NCI-H69 (cell line): ENCODE data around the gene KCNK10.

Experiments used
- DNase-seq: peaks from one replicate; lab custom pipeline; 2025; lab: John Stamatoyannopoulos, UW

The KCNK10 gene

GRCh38 chr14:88321692-88322503, 1.2 kb downstream of the KCNK10 start:
- peak; percentile 69 for DNase-seq

GRCh38 chr14:88318406-88318805, 4.7 kb downstream of the KCNK10 start:
- DNase-seq, result no peak

GRCh38 chr14:88316521-88316920, 6.5 kb downstream of the KCNK10 start:
- DNase-seq, result no peak

- peak; percentile 11 for DNase-seq
Measured at GRCh38 chr14:88312257-88312656, 10.8 kb downstream of the KCNK10 start.

GRCh38 chr14:88311780-88312179, 11.3 kb downstream of the KCNK10 start:
- no peak for DNase-seq

- no peak for DNase-seq
Measured at GRCh38 chr14:88310449-88310848, 12.6 kb downstream of the KCNK10 start.

GRCh38 chr14:88310021-88310420, 13.0 kb downstream of the KCNK10 start:
- DNase-seq, result no peak

- peak; percentile 64 for DNase-seq
Measured at GRCh38 chr14:88305528-88306322, 17.3 kb downstream of the KCNK10 start.

GRCh38 chr14:88303041-88303440, 20.0 kb downstream of the KCNK10 start:
- no peak for DNase-seq

GRCh38 chr14:88301381-88301780, 21.7 kb downstream of the KCNK10 start:
- DNase-seq, result no peak

GRCh38 chr14:88300817-88301216, 22.3 kb downstream of the KCNK10 start:
- DNase-seq, result peak; percentile 21

- no peak for DNase-seq
Measured at GRCh38 chr14:88299865-88300530, 23.1 kb downstream of the KCNK10 start.

- no peak for DNase-seq
Measured at GRCh38 chr14:88297306-88297705, 25.8 kb downstream of the KCNK10 start.

GRCh38 chr14:88296351-88296750, 26.7 kb downstream of the KCNK10 start:
- DNase-seq, result no peak

GRCh38 chr14:88289996-88290395, 33.1 kb downstream of the KCNK10 start:
- DNase-seq, result no peak

- DNase-seq, result no peak
Measured at GRCh38 chr14:88289234-88289633, 33.8 kb downstream of the KCNK10 start.

GRCh38 chr14:88286309-88286708, 36.8 kb downstream of the KCNK10 start:
- no peak for DNase-seq

- no peak for DNase-seq
Measured at GRCh38 chr14:88281447-88281846, 41.6 kb downstream of the KCNK10 start.

GRCh38 chr14:88276923-88277596, 46.0 kb downstream of the KCNK10 start:
- DNase-seq, result no peak

- DNase-seq, result no peak
Measured at GRCh38 chr14:88272390-88273269, 50.4 kb downstream of the KCNK10 start.

GRCh38 chr14:88271205-88271604, 51.9 kb downstream of the KCNK10 start:
- DNase-seq, result no peak
